GM12878 (cell line): ENCODE results near the gene LAMA5. TPM values are rescaled to one million over a fixed set of nuclear protein-coding genes. Genes with fewer than 3 reads are reported as not detected.

Experiments used
- HSF1 ChIP-seq: fragments of 150-350 bp; IDR thresholded peaks from 2 replicates; pipeline ENCODE4 v1.6.1; 2014; ENCODE audit warnings: mild to moderate bottlenecking, low read depth, low read length
- MYB ChIP-seq: fragments of 150-350 bp; IDR thresholded peaks from 2 replicates; pipeline ENCODE4 v1.6.1; 2014; ENCODE audit warnings: mild to moderate bottlenecking, low read depth, low read length, borderline replicate concordance
- PAX8 ChIP-seq: fragments of 450-650 bp; IDR thresholded peaks from 2 replicates; pipeline ENCODE4 v1.6.1; 2017; ENCODE audit warnings: mild to moderate bottlenecking, moderate library complexity
- RELB ChIP-seq: fragments of 450-650 bp; IDR thresholded peaks from 2 replicates; pipeline ENCODE4 v1.6.1; 2017; ENCODE audit warnings: low read depth, mild to moderate bottlenecking, moderate library complexity
- SMAD1 ChIP-seq: fragments of 450-650 bp; IDR thresholded peaks from 2 replicates; pipeline ENCODE4 v1.6.1; 2018; ENCODE audit warnings: mild to moderate bottlenecking, low read depth; ENCODE audit not compliant: partially characterized antibody
- TBL1XR1 ChIP-seq: IDR thresholded peaks from 2 replicates; pipeline ENCODE4 v1.6.1; 2012; ENCODE audit warnings: low read depth, low read length, improper control_type of control experiment
- TCF7 ChIP-seq: IDR thresholded peaks from 2 replicates; pipeline ENCODE4 v1.6.1; 2014; ENCODE audit warnings: antibody characterized with exemption, borderline replicate concordance
- ZBTB11 ChIP-seq: fragments of 450-650 bp; formaldehyde crosslinking; IDR thresholded peaks from 2 replicates; pipeline ENCODE4 v1.5.0; 2022; ENCODE audit warnings: mild to moderate bottlenecking, missing genetic modification characterization
- polyA plus RNA-seq, 11 experiments: library from polyadenylated mRNA; depleted of rRNA in 4 of 11; unstranded in 6 of 11; stranded (reverse) in 5 of 11; fragments of >200 nt; fragmentation: Nextera tagmentation in 4 of 11; fragmentation: Illumina TruSeq in 1 of 11; extraction: Ambion mirVana in 4 of 11; extraction: Trizol in 1 of 11; gene quantifications; 1 replicate in 1 of 11; 2 replicates in 10 of 11; pipeline versions ENCODE4 v1.2.1 to v1.2.3, GENCODE V29; 2011 to 2016; ENCODE audit warnings: inconsistent platforms in 2 of 11, missing spikeins in 2 of 11, low read depth in 1 of 11
- total RNA-seq, 4 experiments: library from RNA; depleted of rRNA in 3 of 4; stranded (reverse); fragments of >200 nt in 3 of 4; fragmentation: Illumina TruSeq in 1 of 4; extraction: Trizol in 1 of 4; gene quantifications; 2 replicates each; pipeline versions ENCODE4 v1.2.1 to v1.2.3, GENCODE V29; 2013 to 2021

The LAMA5 gene
- total and polyA plus RNA-seq, 10 of the 15 experiments (the other 5 are each of a cell fraction or from before 2014, with no cell fraction given): 0.09 to 3.1 (median 1.6) TPM; not detected in 3

- no peak for TF ChIP-seq RELB
- no peak for TF ChIP-seq TBL1XR1
- TF ChIP-seq TCF7: no peak
- no peak for TF ChIP-seq PAX8
- TF ChIP-seq MYB: no peak
- no peak for TF ChIP-seq ZBTB11 (CRISPR knock-in tag)
- no peak for TF ChIP-seq SMAD1
- TF ChIP-seq HSF1: no peak
These were observed 37.4 kb downstream of the LAMA5 start (continued) for GRCh38 chr20:62329389-62330377.
